Gastrocnemius medialis (tissue), 4 donors: ENCODE data around the gene CALML3. TPM values are rescaled to one million over a fixed set of nuclear protein-coding genes. Genes with fewer than 3 reads are reported as not detected.

Source experiments
- ATAC-seq, 2 donors: fragments of 150-250 bp; one replicate each; pipeline ENCODE4 v1.9.1; 2016
- DNase-seq, 2 donors: peaks; one replicate each; pipeline ENCODE4 v3.0.0-alpha.2; 2019
- H3K27ac ChIP-seq, 4 donors: fragments of 200-600 bp; sonication (generic); 1 replicate in 1 of 4; 2 replicates in 3 of 4; pipeline ENCODE4 v1.5.1; 2016 to 2018; ENCODE audit warnings: mild to moderate bottlenecking in 2 of 4, moderate library complexity in 1 of 4
- H3K27me3 ChIP-seq, 3 donors: fragments of 200-600 bp; sonication (generic) in 2 of 3; 1 replicate in 1 of 3; 2 replicates in 2 of 3; pipeline versions ENCODE4 v1.5.1 to v1.6.0; 2016 to 2019; ENCODE audit warnings: mild to moderate bottlenecking in 1 of 3, moderate library complexity in 1 of 3
- H3K36me3 ChIP-seq, 2 donors: fragments of 200-600 bp; sonication (generic) in 1 of 2; one replicate each; pipeline ENCODE4 v1.5.1; 2017 to 2018
- H3K4me1 ChIP-seq, 2 donors: fragments of 200-600 bp; sonication (generic) in 1 of 2; one replicate each; pipeline ENCODE4 v1.5.1; 2016 to 2017; ENCODE audit warnings: mild to moderate bottlenecking in 2 of 2
- H3K4me3 ChIP-seq, 4 donors: fragments of 200-600 bp; sonication (generic) in 3 of 4; 1 replicate in 1 of 4; 2 replicates in 3 of 4; pipeline ENCODE4 v1.5.1; 2016 to 2019; ENCODE audit warnings: mild to moderate bottlenecking in 2 of 4
- H3K9me3 ChIP-seq, 3 donors: fragments of 200-600 bp; sonication (generic) in 2 of 3; 1 replicate in 1 of 3; 2 replicates in 2 of 3; pipeline ENCODE4 v1.5.1; 2016 to 2019
- CTCF ChIP-seq, 5 experiments: fragments of 450-650 bp in 3 of 5; fragments of 200-600 bp in 2 of 5; sonication (generic) in 2 of 5; IDR thresholded peaks in 4 of 5; conservative IDR thresholded peaks in 1 of 5; 1 replicate in 4 of 5; 2 replicates in 1 of 5; pipeline ENCODE4 v1.5.1; 2016 to 2019; ENCODE audit warnings: antibody characterized with exemption in 5 of 5, mild to moderate bottlenecking in 3 of 5, moderate library complexity in 3 of 5
- POLR2A ChIP-seq, 2 donors: fragments of 450-650 bp; IDR thresholded peaks; one replicate each; pipeline ENCODE4 v1.6.1; 2017; ENCODE audit warnings: antibody characterized with exemption in 2 of 2, mild to moderate bottlenecking in 2 of 2, moderate library complexity in 2 of 2
- in situ Hi-C, 4 donors: fragments of 200-750 bp; cut with MboI; loops; one replicate each; pipeline versions ENCODE4 v1.15.0 to v1.8.0; 2017; ENCODE audit warnings: low sequenced_read_pairs in 4 of 4
- intact Hi-C: fragments of 100-400 bp; cut with DNase I; formaldehyde crosslinking; loops from one replicate; pipeline ENCODE4 v1.15.1; 2023; ENCODE audit warnings: low total_unique reads
- total RNA-seq, 4 donors: library from RNA; depleted of rRNA; stranded (reverse); fragments of >200 nt; gene quantifications; one replicate each; pipeline versions ENCODE4 v1.1.0 to v1.2.3, GENCODE V29; 2016

Gene CALML3
- total RNA-seq, 4 donors from 2014 or later, result not detected

GRCh38 chr10:5563321-5563961 is 38.7 kb downstream of the CALML3 start:
- intact Hi-C loops (no loop called here), in situ Hi-C loops (no loop called here)
- H3K27ac ChIP-seq, result no peak overlapping the region
- no peaks in the 10 kb centered on the region for H3K9me3 ChIP-seq
- H3K4me3 ChIP-seq, result no peak overlapping the region
- no peaks in the 10 kb centered on the region for H3K4me1 ChIP-seq
- DNase-seq, result no peak
- no peaks in the 10 kb centered on the region for H3K27me3 ChIP-seq
- H3K36me3 ChIP-seq, result no peaks in the 10 kb centered on the region
- TF ChIP-seq CTCF (IDR thresholded peaks at IDR 0.05 in 4 of 5, conservative IDR thresholded peaks at IDR 0.05 in 1 of 5) (no peak), POLR2A (IDR thresholded peaks at IDR 0.05) (no peak)
- ATAC-seq, result no peak

GRCh38 chr10:5563991-5564536 is 39.3 kb downstream of the CALML3 start:
- H3K27me3 ChIP-seq, result no peaks in the 10 kb centered on the region
- no peaks in the 10 kb centered on the region for H3K4me1 ChIP-seq
- H3K9me3 ChIP-seq, result no peaks in the 10 kb centered on the region
- H3K36me3 ChIP-seq, result no peaks in the 10 kb centered on the region
- in situ Hi-C loops (no loop called here), intact Hi-C loops (no loop called here)
- no peak for DNase-seq
- H3K4me3 ChIP-seq, result no peak overlapping the region
- no peak overlapping the region for H3K27ac ChIP-seq
- ATAC-seq, result no peak
- no peak for TF ChIP-seq POLR2A (IDR thresholded peaks at IDR 0.05)
- TF ChIP-seq CTCF (IDR thresholded peaks at IDR 0.05 in 4 of 5, conservative IDR thresholded peaks at IDR 0.05 in 1 of 5), result no peak

- Histone ChIP-seq H3K9me3 (no peaks in the 10 kb centered on the region), H3K36me3 (no peaks in the 10 kb centered on the region), H3K4me3 (no peak overlapping the region), H3K4me1 (no peaks in the 10 kb centered on the region), H3K27me3 (no peaks in the 10 kb centered on the region), H3K27ac (no peak overlapping the region)
- no peak for TF ChIP-seq CTCF (IDR thresholded peaks at IDR 0.05 in 4 of 5, conservative IDR thresholded peaks at IDR 0.05 in 1 of 5)
- no peak for TF ChIP-seq POLR2A (IDR thresholded peaks at IDR 0.05)
- in situ Hi-C loops (no loop called here), intact Hi-C loops (no loop called here)
- ATAC-seq (no peak), DNase-seq (no peak)
Observed at GRCh38 chr10:5564537-5565204, 39.9 kb downstream of the CALML3 start.

- Histone ChIP-seq H3K4me1 (no peaks in the 10 kb centered on the region), H3K27me3 (no peaks in the 10 kb centered on the region), H3K36me3 (no peaks in the 10 kb centered on the region), H3K27ac (no peak overlapping the region), H3K9me3 (no peaks in the 10 kb centered on the region), H3K4me3 (no peak overlapping the region)
- no peak for ATAC-seq
- TF ChIP-seq CTCF (IDR thresholded peaks at IDR 0.05 in 4 of 5, conservative IDR thresholded peaks at IDR 0.05 in 1 of 5) (no peak), POLR2A (IDR thresholded peaks at IDR 0.05) (no peak)
- DNase-seq, result no peak
- in situ Hi-C loops (no loop called here), intact Hi-C loops (no loop called here)
Observed at GRCh38 chr10:5565205-5565545, 40.4 kb downstream of the CALML3 start.
